H1 (cell line): ENCODE measurements around the gene B4GALNT3.

Experiments
- CEBPB ChIP-seq: IDR thresholded peaks from 2 replicates; pipeline ENCODE4 v1.6.1; 2012; ENCODE audit warnings: low read depth, low read length
- CTCF ChIP-seq, 3 experiments: IDR thresholded peaks; 1 replicate in 2 of 3; 2 replicates in 1 of 3; pipeline versions ENCODE4 v1.5.1 to v1.6.1; 2011; ENCODE audit warnings: low read length in 3 of 3, mild to moderate bottlenecking in 3 of 3, inconsistent platforms in 2 of 3, low read depth in 1 of 3, moderate library complexity in 1 of 3; ENCODE audit not compliant: insufficient read depth in 1 of 3; ENCODE audit errors: control extremely low read depth in 1 of 3
- EP300 ChIP-seq, 2 experiments: IDR thresholded peaks; 1 replicate in 1 of 2; 2 replicates in 1 of 2; pipeline ENCODE4 v1.6.1; 2011 to 2012; ENCODE audit warnings: low read depth in 2 of 2, low read length in 2 of 2, mild to moderate bottlenecking in 2 of 2, borderline replicate concordance in 1 of 2, inconsistent platforms in 1 of 2, moderate library complexity in 1 of 2
- GABPA ChIP-seq: IDR thresholded peaks from 2 replicates; pipeline ENCODE4 v1.6.1; 2011; ENCODE audit warnings: mild to moderate bottlenecking, low read length, moderate library complexity, borderline replicate concordance; ENCODE audit not compliant: insufficient read depth
- GTF2F1 ChIP-seq: IDR thresholded peaks from 2 replicates; pipeline ENCODE4 v1.6.1; 2012; ENCODE audit warnings: low read depth, low read length, improper control_type of control experiment, borderline replicate concordance
- JUND ChIP-seq: IDR thresholded peaks from 2 replicates; pipeline ENCODE4 v1.6.1; 2011; ENCODE audit warnings: mild to moderate bottlenecking, improper control_type of control experiment, low read length
- KDM5A ChIP-seq: fragments of 200-600 bp; IDR thresholded peaks from 2 replicates; pipeline ENCODE4 v1.7.1; 2012; ENCODE audit warnings: mild to moderate bottlenecking, low read length, inconsistent platforms, mixed read lengths
- NRF1 ChIP-seq: IDR thresholded peaks from 2 replicates; pipeline ENCODE4 v1.6.1; 2011; ENCODE audit warnings: mild to moderate bottlenecking, low read depth, low read length, improper control_type of control experiment
- POLR2A ChIP-seq, 2 experiments: IDR thresholded peaks; 1 replicate in 1 of 2; 2 replicates in 1 of 2; pipeline ENCODE4 v1.6.1; 2011; ENCODE audit warnings: low read depth in 2 of 2, low read length in 2 of 2, mild to moderate bottlenecking in 2 of 2; ENCODE audit errors: control extremely low read depth in 1 of 2
- POLR2AphosphoS5 ChIP-seq: IDR thresholded peaks from 2 replicates; pipeline ENCODE4 v1.6.1; 2011; ENCODE audit warnings: low read depth, low read length
- USF2 ChIP-seq: IDR thresholded peaks from 2 replicates; pipeline ENCODE4 v1.6.1; 2011; ENCODE audit warnings: low read length, improper control_type of control experiment
- ZNF274 ChIP-seq: IDR thresholded peaks from 2 replicates; pipeline ENCODE4 v1.7.0; 2012; ENCODE audit warnings: low read length, borderline replicate concordance; ENCODE audit errors: extremely low read depth

GRCh38 chr12:454833-455232 is 4.9 kb upstream of the B4GALNT3 start:
- TF ChIP-seq EP300 (IDR thresholded peaks at IDR 0.05; ENCODE audit: borderline replicate concordance in 1 of 2, low read depth in 2 of 2, low read length in 2 of 2) = no peak
- no peak for TF ChIP-seq JUND
- no peak for TF ChIP-seq ZNF274
- TF ChIP-seq CTCF (IDR thresholded peaks at IDR 0.05; ENCODE audit: control extremely low read depth in 1 of 3, insufficient read depth in 1 of 3, low read depth in 1 of 3, low read length in 3 of 3) = no peak
- TF ChIP-seq KDM5A = no peak
- no peak for TF ChIP-seq POLR2AphosphoS5
- no peak for TF ChIP-seq GABPA
- no peak for TF ChIP-seq NRF1
- TF ChIP-seq POLR2A (IDR thresholded peaks at IDR 0.05; ENCODE audit: control extremely low read depth in 1 of 2, low read depth in 2 of 2, low read length in 2 of 2) = no peak
- TF ChIP-seq CEBPB = no peak
- no peak for TF ChIP-seq USF2
- TF ChIP-seq GTF2F1 = no peak
